Keratinocyte (primary cell): ENCODE results near the gene DDX39A. TPM values are rescaled to one million over a fixed set of nuclear protein-coding genes. Genes with fewer than 3 reads are reported as not detected.

Experiments used
- DNase-seq: peaks from one replicate; pipeline ENCODE4 v3.0.0-alpha.2; 2011; ENCODE audit warnings: low read depth, missing footprints, low spot score
- FAIRE-seq: peaks from 2 replicates; lab custom pipeline; 2011; peaks lifted over from hg19 to GRCh38; lab: Jason Lieb, UNC
- H2AFZ ChIP-seq: 2 replicates; pipeline ENCODE4 v1.6.0; 2012; ENCODE audit warnings: low read length, control low read depth, inconsistent platforms; ENCODE audit not compliant: control insufficient read depth
- H3K27ac ChIP-seq: 2 replicates; pipeline ENCODE4 v1.5.1; 2011; ENCODE audit warnings: low read length; ENCODE audit not compliant: control insufficient read depth, insufficient read depth
- H3K27me3 ChIP-seq: 3 replicates; pipeline ENCODE4 v1.6.0; 2011; ENCODE audit warnings: low read length; ENCODE audit not compliant: control insufficient read depth, insufficient read depth; ENCODE audit errors: extremely low read depth
- H3K36me3 ChIP-seq, 2 experiments: 2 replicates in 1 of 2; 3 replicates in 1 of 2; pipeline ENCODE4 v1.5.1; 2011; ENCODE audit warnings: low read length in 2 of 2, mild to moderate bottlenecking in 1 of 2; ENCODE audit not compliant: control insufficient read depth in 2 of 2, insufficient read depth in 2 of 2; ENCODE audit errors: extremely low read depth in 1 of 2
- H3K4me1 ChIP-seq: 3 replicates; pipeline ENCODE4 v1.5.1; 2011; ENCODE audit warnings: low read length; ENCODE audit not compliant: control insufficient read depth, insufficient read depth; ENCODE audit errors: extremely low read depth
- H3K4me2 ChIP-seq: 3 replicates; pipeline ENCODE4 v1.6.0; 2011; ENCODE audit warnings: low read depth, low read length; ENCODE audit not compliant: control insufficient read depth, insufficient read depth; ENCODE audit errors: extremely low read depth
- H3K4me3 ChIP-seq, 3 experiments: fragments of 200-600 bp in 1 of 3; sonication (generic) in 1 of 3; 2 replicates in 2 of 3; 3 replicates in 1 of 3; pipeline ENCODE4 v1.5.1; 2011 to 2016; ENCODE audit warnings: low read length in 3 of 3, mild to moderate bottlenecking in 3 of 3, control low read depth in 2 of 3, inconsistent platforms in 1 of 3, low read depth in 1 of 3, mixed read lengths in 1 of 3, mixed run types in 1 of 3, moderate library complexity in 1 of 3; ENCODE audit not compliant: control insufficient read depth in 2 of 3, insufficient read depth in 2 of 3; ENCODE audit errors: extremely low read depth in 1 of 3
- H3K79me2 ChIP-seq: 2 replicates; pipeline ENCODE4 v1.6.0; 2012; ENCODE audit warnings: low read length; ENCODE audit not compliant: control insufficient read depth, insufficient read depth
- H3K9ac ChIP-seq: 3 replicates; pipeline ENCODE4 v1.6.0; 2011; ENCODE audit warnings: low read length; ENCODE audit not compliant: control insufficient read depth, insufficient read depth; ENCODE audit errors: extremely low read depth
- H3K9me1 ChIP-seq: 3 replicates; pipeline ENCODE4 v1.6.0; 2011; ENCODE audit warnings: low read length; ENCODE audit not compliant: control insufficient read depth, insufficient read depth; ENCODE audit errors: extremely low read depth
- H3K9me3 ChIP-seq: 2 replicates; pipeline ENCODE4 v1.5.1; 2012; ENCODE audit warnings: low read depth, low read length; ENCODE audit not compliant: control insufficient read depth
- H4K20me1 ChIP-seq: 3 replicates; pipeline ENCODE4 v1.6.0; 2011; ENCODE audit warnings: low read length; ENCODE audit not compliant: control insufficient read depth, insufficient read depth; ENCODE audit errors: extremely low read depth
- EZH2 ChIP-seq: IDR thresholded peaks from one replicate; pipeline ENCODE4 v1.6.1; 2012; ENCODE audit warnings: inconsistent platforms, mild to moderate bottlenecking, low read length, moderate library complexity
- dilution Hi-C: fragments of 300-500 bp; cut with MboI; formaldehyde crosslinking; loops from one replicate; pipeline ENCODE4 v1.7.0; 2020; ENCODE audit warnings: low sequenced_read_pairs; ENCODE audit not compliant: extremely low pct_ligation_motif_present
- polyA plus RNA-seq, 5 experiments: library from polyadenylated mRNA; depleted of rRNA in 3 of 5; stranded (reverse) in 3 of 5; stranded (forward) in 1 of 5; unstranded in 1 of 5; fragments of >200 nt; gene quantifications; 1 replicate in 1 of 5; 2 replicates in 3 of 5; 3 replicates in 1 of 5; pipeline versions ENCODE4 v1.2.1 to v1.2.3, GENCODE V29; 2011 to 2012; ENCODE audit warnings: missing spikeins in 2 of 5, low read depth in 1 of 5, low replicate concordance in 1 of 5
- TF ChIP-seq, protein P1 (sequence below), 3 experiments: IDR thresholded peaks in 1 of 3; conservative IDR thresholded peaks in 1 of 3; optimal IDR thresholded peaks in 1 of 3; 2 replicates in 2 of 3; 3 replicates in 1 of 3; pipeline versions ENCODE3 to v1.5.1; 2011; ENCODE audit warnings: low read length in 3 of 3, mild to moderate bottlenecking in 3 of 3, moderate library complexity in 2 of 3, control low read depth in 1 of 3, inconsistent platforms in 1 of 3; ENCODE audit not compliant: insufficient read depth in 2 of 3; ENCODE audit errors: extremely low read depth in 1 of 3

Gene DDX39A
- polyA plus RNA-seq, 1 donor (not counting 4 experiments of a cell fraction or from before 2014, with no cell fraction given): 54.9 TPM

- Histone ChIP-seq H3K4me2 (no peak overlapping the region), H2AFZ (no peak overlapping the region), H3K4me3 (no peak overlapping the region), H4K20me1 (no peaks in the 10 kb centered on the region), H3K4me1 (peaks cover 3% of the 10 kb centered on the region), H3K36me3 (no peaks in the 10 kb centered on the region), H3K9me1 (no peaks in the 10 kb centered on the region), H3K27me3 (no peaks in the 10 kb centered on the region), H3K9me3 (no peaks in the 10 kb centered on the region), H3K27ac (no peak overlapping the region), H3K9ac (no peak overlapping the region), H3K79me2 (no peaks in the 10 kb centered on the region)
- DNase-seq (no peak), FAIRE-seq (no peak)
- TF ChIP-seq EZH2: no peak
- TF ChIP-seq, protein P1, sequence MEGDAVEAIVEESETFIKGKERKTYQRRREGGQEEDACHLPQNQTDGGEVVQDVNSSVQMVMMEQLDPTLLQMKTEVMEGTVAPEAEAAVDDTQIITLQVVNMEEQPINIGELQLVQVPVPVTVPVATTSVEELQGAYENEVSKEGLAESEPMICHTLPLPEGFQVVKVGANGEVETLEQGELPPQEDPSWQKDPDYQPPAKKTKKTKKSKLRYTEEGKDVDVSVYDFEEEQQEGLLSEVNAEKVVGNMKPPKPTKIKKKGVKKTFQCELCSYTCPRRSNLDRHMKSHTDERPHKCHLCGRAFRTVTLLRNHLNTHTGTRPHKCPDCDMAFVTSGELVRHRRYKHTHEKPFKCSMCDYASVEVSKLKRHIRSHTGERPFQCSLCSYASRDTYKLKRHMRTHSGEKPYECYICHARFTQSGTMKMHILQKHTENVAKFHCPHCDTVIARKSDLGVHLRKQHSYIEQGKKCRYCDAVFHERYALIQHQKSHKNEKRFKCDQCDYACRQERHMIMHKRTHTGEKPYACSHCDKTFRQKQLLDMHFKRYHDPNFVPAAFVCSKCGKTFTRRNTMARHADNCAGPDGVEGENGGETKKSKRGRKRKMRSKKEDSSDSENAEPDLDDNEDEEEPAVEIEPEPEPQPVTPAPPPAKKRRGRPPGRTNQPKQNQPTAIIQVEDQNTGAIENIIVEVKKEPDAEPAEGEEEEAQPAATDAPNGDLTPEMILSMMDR (optimal IDR thresholded peaks at IDR 0.05 in 1 of 3, IDR thresholded peaks at IDR 0.05 in 1 of 3, conservative IDR thresholded peaks at IDR 0.05 in 1 of 3; ENCODE audit: extremely low read depth in 1 of 3, insufficient read depth in 2 of 3, low read length in 3 of 3): no peak
- dilution Hi-C loops: no loop called here
These were observed 48.8 kb downstream of the DDX39A start for GRCh38 chr19:14370169-14370939.

GRCh38 chr19:14369399-14370168, 49.6 kb downstream of the DDX39A start:
- Histone ChIP-seq H3K9ac (no peak overlapping the region), H3K4me2 (no peak overlapping the region), H3K4me3 (no peak overlapping the region), H4K20me1 (no peaks in the 10 kb centered on the region), H3K36me3 (no peaks in the 10 kb centered on the region), H3K9me3 (no peaks in the 10 kb centered on the region), H3K79me2 (no peaks in the 10 kb centered on the region), H3K27me3 (no peaks in the 10 kb centered on the region), H2AFZ (no peak overlapping the region), H3K27ac (no peak overlapping the region), H3K4me1 (peaks cover 3% of the 10 kb centered on the region), H3K9me1 (no peaks in the 10 kb centered on the region)
- TF ChIP-seq, protein P1 (optimal IDR thresholded peaks at IDR 0.05 in 1 of 3, IDR thresholded peaks at IDR 0.05 in 1 of 3, conservative IDR thresholded peaks at IDR 0.05 in 1 of 3; ENCODE audit: extremely low read depth in 1 of 3, insufficient read depth in 2 of 3, low read length in 3 of 3): no peak
- TF ChIP-seq EZH2: no peak
- DNase-seq (no peak), FAIRE-seq (no peak)
- dilution Hi-C loops: no loop called here
